GM21529 (cell line): Measurements from ENCODE around the gene MALSU1.

Source experiments
- ATAC-seq: cut with Tn5 transposase; IDR thresholded peaks from one replicate; pipeline ENCODE4 v1.9.1; 2021; ENCODE audit not compliant: unreplicated experiment

Gene MALSU1

GRCh38 chr7:23335136-23335535 is 36.0 kb downstream of the MALSU1 start:
- ATAC-seq: no peak

GRCh38 chr7:23335621-23336020 is 36.5 kb downstream of the MALSU1 start:
- ATAC-seq: no peak

- no peak for ATAC-seq
Observed at GRCh38 chr7:23336086-23336485, 36.9 kb downstream of the MALSU1 start.

- no peak for ATAC-seq
Observed at GRCh38 chr7:23336799-23337283, 37.7 kb downstream of the MALSU1 start.

GRCh38 chr7:23337374-23337773 is 38.2 kb downstream of the MALSU1 start:
- ATAC-seq: no peak

GRCh38 chr7:23338439-23338838 is 39.3 kb downstream of the MALSU1 start:
- no peak for ATAC-seq

- ATAC-seq: no peak
Observed at GRCh38 chr7:23338863-23339262, 39.7 kb downstream of the MALSU1 start.

- ATAC-seq: no peak
Observed at GRCh38 chr7:23341846-23342598, 42.9 kb downstream of the MALSU1 start.

- ATAC-seq: no peak
Observed at GRCh38 chr7:23343102-23343501, 44.0 kb downstream of the MALSU1 start.

- no peak for ATAC-seq
Observed at GRCh38 chr7:23343806-23344475, 44.8 kb downstream of the MALSU1 start.

GRCh38 chr7:23345601-23346000 is 46.5 kb downstream of the MALSU1 start:
- no peak for ATAC-seq

GRCh38 chr7:23346316-23346715 is 47.2 kb downstream of the MALSU1 start:
- peak; percentile 72 for ATAC-seq

- no peak for ATAC-seq
Observed at GRCh38 chr7:23347033-23347681, 48.0 kb downstream of the MALSU1 start.

GRCh38 chr7:23347682-23348180 is 48.6 kb downstream of the MALSU1 start:
- ATAC-seq: no peak

- no peak for ATAC-seq
Observed at GRCh38 chr7:23349484-23350157, 50.5 kb downstream of the MALSU1 start.

GRCh38 chr7:23350466-23350865 is 51.3 kb downstream of the MALSU1 start:
- ATAC-seq: no peak

GRCh38 chr7:23353172-23353571 is 54.0 kb downstream of the MALSU1 start:
- peak; percentile 49 for ATAC-seq

- ATAC-seq: no peak
Observed at GRCh38 chr7:23356168-23356567, 57.0 kb downstream of the MALSU1 start.

- ATAC-seq: no peak
Observed at GRCh38 chr7:23356726-23357125, 57.6 kb downstream of the MALSU1 start.

GRCh38 chr7:23357190-23358093 is 58.3 kb downstream of the MALSU1 start:
- peak; percentile 46 for ATAC-seq
